PFSK-1 (cell line): ENCODE results near the gene EFNA5.

ENCODE experiments used
- POLR2AphosphoS5 ChIP-seq: IDR thresholded peaks from 2 replicates; pipeline ENCODE4 v1.6.1; 2012; ENCODE audit warnings: low read depth, mild to moderate bottlenecking, control low read depth, low read length, moderate library complexity
- REST ChIP-seq, 2 experiments: IDR thresholded peaks; 2 replicates each; pipeline versions ENCODE4 v1.6.1 to v1.8.0; 2011 to 2012; ENCODE audit warnings: low read depth in 2 of 2, low read length in 2 of 2, control low read depth in 1 of 2, inconsistent platforms in 1 of 2, mild to moderate bottlenecking in 1 of 2, moderate library complexity in 1 of 2; ENCODE audit not compliant: insufficient read depth in 1 of 2
- SIN3A ChIP-seq: IDR thresholded peaks from 2 replicates; pipeline ENCODE4 v1.6.1; 2012; ENCODE audit warnings: mild to moderate bottlenecking, low read length, moderate library complexity, borderline replicate concordance; ENCODE audit not compliant: insufficient read depth
- TAF1 ChIP-seq: IDR thresholded peaks from 2 replicates; pipeline ENCODE4 v1.6.1; 2012; ENCODE audit warnings: low read length, control low read depth, borderline replicate concordance; ENCODE audit not compliant: insufficient read depth

- TF ChIP-seq SIN3A: no peak
- no peak for TF ChIP-seq TAF1
- no peak for TF ChIP-seq POLR2AphosphoS5
- TF ChIP-seq REST (IDR thresholded peaks at IDR 0.05; ENCODE audit: insufficient read depth in 1 of 2, low read depth in 2 of 2, low read length in 2 of 2): no peak
Measured at GRCh38 chr5:107361945-107362344, 308.8 kb downstream of the EFNA5 start.
